Activated CD4-positive, alpha-beta T cell treated with anti-CD3 and anti-CD28 coated beads, Interleukin-2, amount 50 U/mL, for 24 hours (primary cell): ENCODE data around the gene KCNIP3.
"Not testable (repeated sequence)": the region's sequence is repeated elsewhere in the genome, so short reads cannot be mapped to it uniquely, and the experiment has no call there.

Experiments used
- DNase-seq, 2 donors: peaks; one replicate each; pipeline ENCODE4 v3.0.0-alpha.2; 2020; ENCODE audit warnings: low read depth in 1 of 2, low spot score in 1 of 2

The KCNIP3 gene

GRCh38 chr2:95359501-95359930 lies 62.4 kb downstream of the KCNIP3 start:
- no peak for DNase-seq

GRCh38 chr2:95361216-95361980 lies 64.3 kb downstream of the KCNIP3 start:
- DNase-seq: no peak

GRCh38 chr2:95362486-95362885 lies 65.3 kb downstream of the KCNIP3 start:
- DNase-seq: no peak

GRCh38 chr2:95366514-95366913 lies 69.4 kb downstream of the KCNIP3 start:
- no peak for DNase-seq

GRCh38 chr2:95372216-95372829 lies 75.2 kb downstream of the KCNIP3 start:
- no peak for DNase-seq

GRCh38 chr2:95372845-95373244 lies 75.7 kb downstream of the KCNIP3 start:
- no peak for DNase-seq

GRCh38 chr2:95374029-95374428 lies 76.9 kb downstream of the KCNIP3 start:
- no peak for DNase-seq

- DNase-seq: no peak
These were observed 77.3 kb downstream of the KCNIP3 start for GRCh38 chr2:95374451-95374920.

GRCh38 chr2:95374921-95375471 lies 77.8 kb downstream of the KCNIP3 start:
- DNase-seq: no peak

- no peak for DNase-seq
These were observed 78.5 kb downstream of the KCNIP3 start for GRCh38 chr2:95375532-95376150.

- DNase-seq: no peak
These were observed 79.4 kb downstream of the KCNIP3 start for GRCh38 chr2:95376311-95377215.

GRCh38 chr2:95377216-95378123 lies 80.3 kb downstream of the KCNIP3 start:
- no peak for DNase-seq

GRCh38 chr2:95378281-95378680 lies 81.1 kb downstream of the KCNIP3 start:
- DNase-seq: not testable (repeated sequence)

GRCh38 chr2:95379371-95379831 lies 82.3 kb downstream of the KCNIP3 start:
- no peak for DNase-seq

- DNase-seq: no peak
These were observed 83.1 kb downstream of the KCNIP3 start for GRCh38 chr2:95380280-95380679.

- no peak for DNase-seq
These were observed 83.6 kb downstream of the KCNIP3 start for GRCh38 chr2:95380731-95381130.

GRCh38 chr2:95381212-95382191 lies 84.4 kb downstream of the KCNIP3 start:
- DNase-seq: no peak

- DNase-seq: no peak
These were observed 85.0 kb downstream of the KCNIP3 start for GRCh38 chr2:95382192-95382591.
